H9 (cell line): ENCODE data around the gene CDKN3. TPM values are rescaled to one million over a fixed set of nuclear protein-coding genes. Genes with fewer than 3 reads are reported as not detected.
"Not testable (repeated sequence)": the region's sequence is repeated elsewhere in the genome, so short reads cannot be mapped to it uniquely, and the experiment has no call there.

ENCODE experiments used
- DNase-seq: peaks from one replicate; pipeline ENCODE4 v3.0.0-alpha.2; 2017
- H2AFZ ChIP-seq: one replicate; pipeline ENCODE4 v1.6.1; 2013; ENCODE audit warnings: mild to moderate bottlenecking, low read length, control low read depth, moderate library complexity
- H2AK5ac ChIP-seq: 2 replicates; pipeline ENCODE4 v1.6.1; 2013; ENCODE audit warnings: low read length, control low read depth, mixed read lengths; ENCODE audit not compliant: insufficient read length
- H2BK120ac ChIP-seq: one replicate; pipeline ENCODE4 v1.6.1; 2013; ENCODE audit warnings: low read depth, mild to moderate bottlenecking, low read length, control low read depth, inconsistent platforms; ENCODE audit not compliant: poor library complexity, severe bottlenecking
- H2BK12ac ChIP-seq: 2 replicates; pipeline ENCODE4 v1.6.1; 2013; ENCODE audit warnings: low read length, control low read depth, mixed read lengths, low read depth; ENCODE audit not compliant: insufficient read length
- H2BK15ac ChIP-seq: 2 replicates; pipeline ENCODE4 v1.6.1; 2013; ENCODE audit warnings: low read depth, low read length, control low read depth
- H2BK20ac ChIP-seq: one replicate; pipeline ENCODE4 v1.6.1; 2013; ENCODE audit warnings: low read depth, mild to moderate bottlenecking, low read length, control low read depth, inconsistent platforms; ENCODE audit not compliant: poor library complexity, severe bottlenecking
- H2BK5ac ChIP-seq: 2 replicates; pipeline ENCODE4 v1.6.1; 2013; ENCODE audit warnings: low read length, control low read depth, mixed read lengths; ENCODE audit not compliant: insufficient read length
- H3K14ac ChIP-seq: 2 replicates; pipeline ENCODE4 v1.6.1; 2013; ENCODE audit warnings: low read length, control low read depth; ENCODE audit not compliant: insufficient read depth
- H3K18ac ChIP-seq: 2 replicates; pipeline ENCODE4 v1.6.1; 2013; ENCODE audit warnings: low read depth, mild to moderate bottlenecking, mixed read lengths, low read length, control low read depth; ENCODE audit not compliant: insufficient read length
- H3K23ac ChIP-seq: 2 replicates; pipeline ENCODE4 v1.6.1; 2013; ENCODE audit warnings: low read length, control low read depth, mixed read lengths, low read depth; ENCODE audit not compliant: insufficient read length
- H3K23me2 ChIP-seq: 2 replicates; pipeline ENCODE4 v1.6.1; 2013; ENCODE audit warnings: low read depth, mild to moderate bottlenecking, mixed read lengths, low read length, control low read depth; ENCODE audit not compliant: insufficient read length, poor library complexity, severe bottlenecking
- H3K27ac ChIP-seq: 2 replicates; pipeline ENCODE4 v1.5.1; 2013; ENCODE audit warnings: low read length, control low read depth, mixed read lengths, low read depth; ENCODE audit not compliant: insufficient read length
- H3K27me3 ChIP-seq: 2 replicates; pipeline ENCODE4 v1.6.1; 2013; ENCODE audit warnings: low read length, control low read depth, inconsistent platforms; ENCODE audit not compliant: insufficient read depth
- H3K4ac ChIP-seq: 2 replicates; pipeline ENCODE4 v1.6.1; 2013; ENCODE audit warnings: low read depth, mild to moderate bottlenecking, control low read depth, inconsistent platforms, low read length, moderate library complexity
- H3K4me1 ChIP-seq: 2 replicates; pipeline ENCODE4 v1.6.1; 2013; ENCODE audit warnings: low read length, control low read depth, inconsistent platforms; ENCODE audit not compliant: insufficient read depth
- H3K4me2 ChIP-seq: 2 replicates; pipeline ENCODE4 v1.6.1; 2013; ENCODE audit warnings: low read length, control low read depth, mixed read lengths; ENCODE audit not compliant: insufficient read length, insufficient read depth
- H3K56ac ChIP-seq: 2 replicates; pipeline ENCODE4 v1.6.1; 2013; ENCODE audit warnings: low read depth, mild to moderate bottlenecking, mixed read lengths, low read length, control low read depth; ENCODE audit not compliant: insufficient read length
- H3K79me1 ChIP-seq: 2 replicates; pipeline ENCODE4 v1.6.1; 2013; ENCODE audit warnings: low read depth, mild to moderate bottlenecking, moderate library complexity, low read length, control low read depth, inconsistent platforms; ENCODE audit not compliant: insufficient read depth, poor library complexity, severe bottlenecking
- H3K79me2 ChIP-seq: 2 replicates; pipeline ENCODE4 v1.6.1; 2013; ENCODE audit warnings: low read length, control low read depth, inconsistent platforms; ENCODE audit not compliant: insufficient read depth
- H3K9ac ChIP-seq: 2 replicates; pipeline ENCODE4 v1.6.1; 2013; ENCODE audit warnings: low read length, control low read depth, mixed read lengths; ENCODE audit not compliant: insufficient read length; ENCODE audit errors: extremely low read depth
- H3K9me3 ChIP-seq: one replicate; pipeline ENCODE4 v1.6.1; 2013; ENCODE audit warnings: low read depth, low read length, inconsistent platforms; ENCODE audit not compliant: control insufficient read depth
- H3T11ph ChIP-seq: one replicate; pipeline ENCODE4 v1.6.1; 2013; ENCODE audit warnings: mild to moderate bottlenecking, low read length, control low read depth, inconsistent platforms
- H4K20me1 ChIP-seq: one replicate; pipeline ENCODE4 v1.6.1; 2013; ENCODE audit not compliant: control insufficient read depth, insufficient read length, insufficient read depth
- H4K5ac ChIP-seq: 2 replicates; pipeline ENCODE4 v1.6.1; 2013; ENCODE audit warnings: low read depth, mild to moderate bottlenecking, mixed read lengths, low read length, control low read depth; ENCODE audit not compliant: insufficient read length
- H4K8ac ChIP-seq: replicated peaks from 2 replicates; pipeline ENCODE4 v1.6.1; 2013; ENCODE audit warnings: low read length, control low read depth, mixed read lengths, low read depth; ENCODE audit not compliant: insufficient read length
- H4K91ac ChIP-seq: 2 replicates; pipeline ENCODE4 v1.6.1; 2013; ENCODE audit warnings: low read depth, mild to moderate bottlenecking, moderate library complexity, mixed read lengths, low read length, control low read depth; ENCODE audit not compliant: insufficient read length
- H3K27ac Mint-ChIP-seq, 3 experiments: 2 replicates in 2 of 3; 3 replicates in 1 of 3; pipeline ENCODE4 v1.8.0; 2020 to 2021; ENCODE audit warnings: mixed read lengths in 3 of 3, mild to moderate bottlenecking in 1 of 3, moderate library complexity in 1 of 3
- H3K27me3 Mint-ChIP-seq: 2 replicates; pipeline ENCODE4 v1.8.0; 2021; ENCODE audit warnings: low read depth, mild to moderate bottlenecking, moderate library complexity, mixed read lengths
- H3K36me3 Mint-ChIP-seq, 3 experiments: 2 replicates in 2 of 3; 3 replicates in 1 of 3; pipeline ENCODE4 v1.8.0; 2020 to 2021; ENCODE audit warnings: low read depth in 3 of 3, mixed read lengths in 3 of 3; ENCODE audit not compliant: insufficient read depth in 1 of 3
- H3K4me1 Mint-ChIP-seq, 2 experiments: 2 replicates each; pipeline ENCODE4 v1.8.0; 2020; ENCODE audit warnings: mixed read lengths in 2 of 2
- H3K4me3 Mint-ChIP-seq, 2 experiments: 2 replicates in 1 of 2; 3 replicates in 1 of 2; pipeline ENCODE4 v1.8.0; 2020 to 2021; ENCODE audit warnings: mild to moderate bottlenecking in 2 of 2, mixed read lengths in 2 of 2, moderate library complexity in 1 of 2
- H3K9me3 Mint-ChIP-seq, 2 experiments: 2 replicates in 1 of 2; 3 replicates in 1 of 2; pipeline ENCODE4 v1.8.0; 2020; ENCODE audit warnings: mild to moderate bottlenecking in 2 of 2, mixed read lengths in 2 of 2, moderate library complexity in 1 of 2
- CTCF ChIP-seq: fragments of 200-600 bp; sonication (generic); conservative IDR thresholded peaks from 3 replicates; pipeline ENCODE4 v1.8.0; 2021; ENCODE audit warnings: antibody characterized with exemption, mild to moderate bottlenecking
- WGBS: extraction: QIAGEN DNeasy Blood & Tissue Kit; methylation state at CpG from one replicate; pipeline ENCODE4 v1.1.7; 2013; ENCODE audit warnings: missing lambda C conversion rate, low lambda C conversion rate, mixed read lengths; ENCODE audit not compliant: insufficient read length; ENCODE audit errors: extremely low coverage; 5-methylcytosine and 5-hydroxymethylcytosine counted together
- total RNA-seq: library from RNA; stranded (reverse); gene quantifications from 2 replicates; pipeline ENCODE4 v1.2.1, GENCODE V29; 2021

Gene CDKN3
- total RNA-seq, 1 experiment from 2014 or later = 45.9 TPM

- peaks cover 7% of the 10 kb centered on the region for H3K23me2 ChIP-seq
- H3K4me1 ChIP-seq = peaks cover 3% of the 10 kb centered on the region
- H4K20me1 ChIP-seq = no peaks in the 10 kb centered on the region
These were observed 2.8 kb downstream of the CDKN3 start for GRCh38 chr14:54399560-54399959.

GRCh38 chr14:54403401-54404005 is 6.7 kb downstream of the CDKN3 start:
- not testable (repeated sequence) for H4K20me1 ChIP-seq, H3K27ac Mint-ChIP-seq, H3K56ac ChIP-seq

More at GRCh38 chr14:54399560-54399959, 2.8 kb downstream of the CDKN3 start:
- no peak overlapping the region for H2BK12ac ChIP-seq
- H3K27ac ChIP-seq = no peak overlapping the region
- H3K4me2 ChIP-seq = no peak overlapping the region
- H3K9me3 ChIP-seq = no peaks in the 10 kb centered on the region
- H3K79me2 ChIP-seq = no peaks in the 10 kb centered on the region
- no CpG with 5 or more reads among the region's 2 CpGs for WGBS
- H3K4me3 Mint-ChIP-seq = no peak overlapping the region
- no peak overlapping the region for H3K9ac ChIP-seq
- no peak overlapping the region for H2BK20ac ChIP-seq
- H3K9me3 Mint-ChIP-seq = peaks cover 9 to 13% of the 10 kb centered on the region in 2 experiments; a peak in 3 of 5 replicates
- no peak overlapping the region for H2BK5ac ChIP-seq
- no peak overlapping the region for H4K8ac ChIP-seq
- no peak for TF ChIP-seq CTCF
- H4K91ac ChIP-seq = no peak overlapping the region
- H2BK120ac ChIP-seq = no peak overlapping the region
- no peak overlapping the region for H2AFZ ChIP-seq
- no peaks in the 10 kb centered on the region for H3K79me1 ChIP-seq
- no peak overlapping the region for H4K5ac ChIP-seq
- H3T11ph ChIP-seq = no peak overlapping the region
- DNase-seq = no peak
- H3K27ac Mint-ChIP-seq = no peak overlapping the region
- no peak overlapping the region for H2BK15ac ChIP-seq
- no peak overlapping the region for H2AK5ac ChIP-seq
- no peak overlapping the region for H3K4ac ChIP-seq
- no peak overlapping the region for H3K23ac ChIP-seq
- H3K18ac ChIP-seq = no peak overlapping the region
- peaks cover 27 to 34% (median 31%) of the 10 kb centered on the region in 3 experiments for H3K36me3 Mint-ChIP-seq
- H3K27me3 Mint-ChIP-seq = peaks cover 3% of the 10 kb centered on the region; the same call in 1 of the 2 replicates
- no peak overlapping the region for H3K56ac ChIP-seq
- peaks cover 14 to 19% of the 10 kb centered on the region in 2 experiments for H3K4me1 Mint-ChIP-seq
- no peak overlapping the region for H3K14ac ChIP-seq
- no peaks in the 10 kb centered on the region for H3K27me3 ChIP-seq

More at GRCh38 chr14:54403401-54404005, 6.7 kb downstream of the CDKN3 start:
- not testable (repeated sequence) for H3K18ac ChIP-seq, H2BK12ac ChIP-seq, H3K79me1 ChIP-seq, H3K23me2 ChIP-seq, H3K14ac ChIP-seq, H2BK5ac ChIP-seq, H3T11ph ChIP-seq, H2BK20ac ChIP-seq, H3K79me2 ChIP-seq, H2BK120ac ChIP-seq, H2AFZ ChIP-seq, H3K4me3 Mint-ChIP-seq, H3K27ac ChIP-seq, H3K4me1 Mint-ChIP-seq, H4K8ac ChIP-seq, H3K4me2 ChIP-seq, H3K9ac ChIP-seq, H3K4me1 ChIP-seq, H3K4ac ChIP-seq, H4K91ac ChIP-seq, H3K27me3 ChIP-seq, H2BK15ac ChIP-seq, H3K9me3 ChIP-seq, H3K27me3 Mint-ChIP-seq, DNase-seq, H3K23ac ChIP-seq, H4K5ac ChIP-seq, H2AK5ac ChIP-seq
- Mint-ChIP-seq H3K9me3 (peaks cover 10 to 13% of the 10 kb centered on the region in 2 experiments; a peak in 3 of 5 replicates), H3K36me3 (peaks cover 54 to 63% (median 61%) of the 10 kb centered on the region in 3 experiments)
- WGBS = no CpG with 5 or more reads among the region's 6 CpGs
